B cell (primary cell): ENCODE data around the gene ZNF443.

Experiments used
- EZH2 ChIP-seq: IDR thresholded peaks from 2 replicates; pipeline ENCODE4 v1.6.1; 2012; ENCODE audit warnings: borderline replicate concordance, low read depth, mild to moderate bottlenecking, moderate library complexity, low read length; ENCODE audit not compliant: insufficient read depth, poor library complexity, severe bottlenecking
- TF ChIP-seq, protein P1 (sequence below): fragments of 200-600 bp; IDR thresholded peaks from one replicate; pipeline ENCODE4 v1.8.0; 2022; ENCODE audit warnings: antibody characterized with exemption, mild to moderate bottlenecking

GRCh38 chr19:12411893-12412292 lies 28.9 kb downstream of the ZNF443 start:
- TF ChIP-seq EZH2, result no peak
- TF ChIP-seq, protein P1, sequence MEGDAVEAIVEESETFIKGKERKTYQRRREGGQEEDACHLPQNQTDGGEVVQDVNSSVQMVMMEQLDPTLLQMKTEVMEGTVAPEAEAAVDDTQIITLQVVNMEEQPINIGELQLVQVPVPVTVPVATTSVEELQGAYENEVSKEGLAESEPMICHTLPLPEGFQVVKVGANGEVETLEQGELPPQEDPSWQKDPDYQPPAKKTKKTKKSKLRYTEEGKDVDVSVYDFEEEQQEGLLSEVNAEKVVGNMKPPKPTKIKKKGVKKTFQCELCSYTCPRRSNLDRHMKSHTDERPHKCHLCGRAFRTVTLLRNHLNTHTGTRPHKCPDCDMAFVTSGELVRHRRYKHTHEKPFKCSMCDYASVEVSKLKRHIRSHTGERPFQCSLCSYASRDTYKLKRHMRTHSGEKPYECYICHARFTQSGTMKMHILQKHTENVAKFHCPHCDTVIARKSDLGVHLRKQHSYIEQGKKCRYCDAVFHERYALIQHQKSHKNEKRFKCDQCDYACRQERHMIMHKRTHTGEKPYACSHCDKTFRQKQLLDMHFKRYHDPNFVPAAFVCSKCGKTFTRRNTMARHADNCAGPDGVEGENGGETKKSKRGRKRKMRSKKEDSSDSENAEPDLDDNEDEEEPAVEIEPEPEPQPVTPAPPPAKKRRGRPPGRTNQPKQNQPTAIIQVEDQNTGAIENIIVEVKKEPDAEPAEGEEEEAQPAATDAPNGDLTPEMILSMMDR, result no peak
